H7 (cell line): ENCODE results near the gene HES7. TPM values are rescaled to one million over a fixed set of nuclear protein-coding genes. Genes with fewer than 3 reads are reported as not detected.

Experiments
- DNase-seq: peaks from one replicate; pipeline ENCODE4 v3.0.0; 2012
- H3K27me3 ChIP-seq: 2 replicates; pipeline ENCODE4 v1.6.0; 2011; ENCODE audit warnings: mild to moderate bottlenecking, low read length; ENCODE audit not compliant: control insufficient read depth, insufficient read depth
- H3K36me3 ChIP-seq: replicated peaks from 2 replicates; pipeline ENCODE4 v1.5.1; 2011; ENCODE audit warnings: low read length; ENCODE audit not compliant: control insufficient read depth, insufficient read depth
- H3K4me3 ChIP-seq: 2 replicates; pipeline ENCODE4 v1.5.1; 2011; ENCODE audit warnings: low read depth, mild to moderate bottlenecking, control low read depth, low read length, moderate library complexity; ENCODE audit not compliant: insufficient read depth
- total RNA-seq: library from RNA; depleted of rRNA; stranded (reverse); fragments of >200 nt; shearing (Covaris generic); gene quantifications from 2 replicates; pipeline ENCODE4 v1.2.3, GENCODE V29; 2014

Gene HES7
- total RNA-seq, 1 experiment from 2014 or later: 1.3 TPM

- H3K27me3 ChIP-seq: no peaks in the 10 kb centered on the region
Observed at GRCh38 chr17:8150194-8151119, 26.6 kb upstream of the HES7 start.

DNA sequence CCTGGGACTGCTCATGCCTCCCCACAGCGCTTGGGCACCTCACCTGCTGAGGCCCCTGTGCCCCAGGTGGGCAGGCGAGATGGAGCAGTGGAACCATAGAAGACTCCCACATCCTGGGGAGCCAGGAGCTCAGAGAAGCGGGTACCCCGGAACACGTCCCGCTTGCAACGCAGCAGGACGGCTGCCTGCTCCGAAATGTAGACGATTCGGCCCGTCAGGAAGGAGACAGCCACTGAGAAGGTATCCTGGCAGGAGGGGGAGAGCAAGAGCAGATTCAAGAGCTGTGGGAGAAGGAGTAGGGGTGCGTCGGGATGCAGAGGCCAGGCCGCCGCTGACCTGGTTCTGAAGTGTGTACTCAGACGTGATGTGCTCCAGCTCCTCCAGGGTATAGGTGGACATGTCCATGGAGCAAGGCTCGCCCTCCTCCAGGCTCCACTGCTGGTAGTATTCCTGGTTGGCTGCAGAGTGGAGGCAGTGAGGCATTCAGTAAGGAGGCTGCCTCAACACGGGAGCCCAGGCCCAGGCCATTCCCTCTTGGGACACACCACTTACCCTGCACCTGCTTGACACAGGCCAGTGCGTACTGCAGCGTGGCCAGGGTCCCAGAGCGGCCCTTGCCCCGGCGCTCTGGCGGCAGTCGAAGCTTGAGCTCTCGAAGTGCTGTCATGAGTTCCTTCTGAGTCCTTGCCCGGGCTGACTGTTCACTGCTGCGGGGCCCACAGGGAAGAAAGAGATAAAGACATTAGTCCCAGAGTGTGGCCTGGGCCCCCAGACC, 25.7 kb upstream of the HES7 start:
- H3K36me3 ChIP-seq: peaks cover 22% of the 10 kb centered on the region

More at GRCh38 chr17:8150194-8151119, 26.6 kb upstream of the HES7 start:
- H3K36me3 ChIP-seq: peaks cover 22% of the 10 kb centered on the region
- peak; percentile 28 for DNase-seq
- H3K4me3 ChIP-seq: peak overlapping the region; percentile 89

DNA sequence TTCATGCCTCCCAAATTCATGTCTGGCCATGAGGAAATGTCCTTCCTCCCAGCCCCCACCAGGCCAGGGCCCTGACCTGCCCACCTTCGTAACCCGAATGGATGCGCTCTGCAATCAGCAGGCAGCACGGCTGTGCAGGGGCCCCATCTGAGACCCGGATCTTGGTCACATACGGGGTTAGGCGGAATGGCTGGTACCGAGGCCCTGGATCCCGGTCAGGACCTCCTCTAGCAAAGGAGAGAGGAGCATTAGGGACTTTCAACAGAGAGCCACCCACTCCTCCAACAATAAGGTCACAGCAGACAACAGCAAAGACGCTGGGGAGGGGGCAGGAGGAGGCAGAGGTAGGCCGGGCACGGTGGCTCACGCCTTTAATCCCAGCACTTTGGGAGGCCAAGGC, 24.7 kb upstream of the HES7 start:
- peak; percentile 28 for DNase-seq
- Histone ChIP-seq H3K27me3 (no peaks in the 10 kb centered on the region), H3K4me3 (no peak overlapping the region), H3K36me3 (peaks cover 24% of the 10 kb centered on the region)

More for the DNA sequence above, 25.7 kb upstream of the HES7 start:
- H3K27me3 ChIP-seq: no peaks in the 10 kb centered on the region
- no peak overlapping the region for H3K4me3 ChIP-seq
- DNase-seq: peak; percentile 31

GRCh38 chr17:8147805-8148404, 24.0 kb upstream of the HES7 start:
- peaks cover 24% of the 10 kb centered on the region for H3K36me3 ChIP-seq
- H3K27me3 ChIP-seq: no peaks in the 10 kb centered on the region
- peak; percentile 45 for DNase-seq
- H3K4me3 ChIP-seq: no peak overlapping the region

- H3K4me3 ChIP-seq: no peak overlapping the region
- H3K27me3 ChIP-seq: no peaks in the 10 kb centered on the region
- peak; percentile 29 for DNase-seq
- peaks cover 27% of the 10 kb centered on the region for H3K36me3 ChIP-seq
Observed at GRCh38 chr17:8147141-8147804, 23.4 kb upstream of the HES7 start.

DNA sequence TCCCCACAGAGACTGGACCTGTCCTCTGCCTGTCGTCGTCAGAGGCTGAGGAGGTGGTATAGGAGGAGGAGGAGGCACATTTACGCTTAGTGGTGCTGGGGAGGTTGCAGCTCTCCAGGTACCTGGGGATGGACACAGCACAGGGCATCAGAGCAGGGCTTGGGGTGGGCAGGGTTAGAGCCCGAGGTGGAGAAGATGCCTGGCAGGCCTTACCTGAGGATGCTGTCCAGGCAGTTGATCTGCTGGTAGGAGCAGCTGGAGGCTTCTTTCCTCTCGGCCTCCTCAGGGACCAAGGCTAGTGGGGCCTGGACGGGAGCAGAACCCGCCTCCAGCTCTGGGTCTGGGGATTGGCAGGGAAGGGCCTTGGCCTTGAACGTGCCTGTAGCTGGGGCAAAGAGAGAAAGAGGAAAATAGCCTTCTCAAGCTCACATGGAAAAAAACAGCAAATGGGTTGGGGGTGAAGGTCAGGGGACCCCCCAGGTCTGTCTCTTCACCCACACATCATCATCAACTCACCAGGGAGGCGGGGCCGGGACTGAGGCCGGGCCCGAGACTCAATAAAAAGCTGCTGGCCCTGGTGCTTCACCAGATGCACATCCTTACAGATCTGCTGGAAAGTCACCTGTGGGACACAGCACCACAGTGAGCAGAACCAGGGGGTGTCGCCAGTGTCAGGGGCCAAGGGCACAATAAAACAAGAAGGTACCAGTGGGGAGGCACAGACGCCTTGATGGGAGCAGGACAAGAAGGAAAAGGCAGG, 22.7 kb upstream of the HES7 start:
- peaks cover 27% of the 10 kb centered on the region for H3K36me3 ChIP-seq

DNA sequence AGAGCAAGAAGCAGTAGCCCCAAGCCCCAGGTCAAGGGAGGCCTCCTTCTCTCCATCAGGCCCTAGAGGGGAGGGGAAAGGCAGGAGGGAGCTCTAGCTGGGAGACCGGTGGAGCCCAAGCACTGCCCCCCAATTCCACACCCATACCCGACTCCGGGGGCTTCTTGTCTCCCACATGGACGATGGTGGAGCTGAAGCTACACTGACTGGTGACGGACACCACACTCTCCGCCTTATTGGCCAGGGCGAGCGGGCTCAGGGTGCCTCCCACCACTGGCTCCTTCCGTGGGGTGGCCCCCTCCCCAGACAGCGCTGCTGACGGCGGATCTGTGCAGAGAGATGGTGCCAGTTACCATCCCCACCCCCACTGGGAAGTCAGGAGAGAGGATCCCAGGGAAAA, 21.9 kb upstream of the HES7 start:
- Histone ChIP-seq H3K4me3 (no peak overlapping the region), H3K27me3 (no peaks in the 10 kb centered on the region), H3K36me3 (peaks cover 30% of the 10 kb centered on the region)
- DNase-seq: peak; percentile 19

More for the DNA sequence above, 22.7 kb upstream of the HES7 start:
- H3K27me3 ChIP-seq: no peaks in the 10 kb centered on the region
- peak; percentile 24 for DNase-seq
- H3K4me3 ChIP-seq: no peak overlapping the region

GRCh38 chr17:8144401-8145231, 20.7 kb upstream of the HES7 start:
- peak; percentile 34 for DNase-seq
- H3K4me3 ChIP-seq: no peak overlapping the region
- peaks cover 31% of the 10 kb centered on the region for H3K36me3 ChIP-seq
- H3K27me3 ChIP-seq: no peaks in the 10 kb centered on the region

DNA sequence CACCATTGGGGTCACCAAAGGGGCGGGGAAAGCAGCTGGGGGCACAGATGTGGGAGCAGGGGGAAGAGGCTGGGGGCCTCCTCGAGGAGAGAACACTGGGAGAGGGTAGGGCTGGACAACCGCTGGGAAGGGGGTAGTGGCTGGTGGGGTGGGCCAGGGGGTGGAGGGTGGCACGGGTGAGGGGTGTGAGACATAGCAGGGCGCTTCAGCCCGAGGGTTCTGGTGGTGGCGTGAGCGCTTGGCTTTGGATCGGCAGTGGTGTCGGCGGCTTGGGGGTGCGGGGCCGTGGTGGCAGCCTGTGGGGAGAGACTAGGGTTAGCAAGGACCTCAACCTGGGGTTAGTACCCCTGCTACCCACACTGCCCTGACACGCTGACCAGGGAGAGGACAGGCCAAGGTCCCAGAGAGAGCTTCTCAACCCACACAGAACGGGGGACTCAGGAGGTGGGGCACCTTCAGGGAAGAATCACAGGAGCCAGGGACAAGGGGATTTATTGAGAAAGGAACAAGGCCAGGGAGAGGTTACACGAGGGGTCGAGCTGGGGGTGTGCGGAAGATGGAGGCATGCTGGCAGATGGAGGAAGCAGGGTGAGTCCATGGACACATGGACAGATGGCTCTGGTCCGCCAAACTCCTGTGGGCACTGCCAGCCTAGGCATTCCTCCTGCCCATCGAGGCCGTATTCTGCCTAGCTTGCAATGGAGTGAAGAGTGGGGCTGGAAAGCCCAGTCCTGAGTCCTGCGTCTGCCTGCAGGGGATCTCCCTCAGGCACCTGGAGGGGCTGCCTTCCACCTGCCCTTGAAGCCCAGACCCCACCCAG, 19.9 kb upstream of the HES7 start:
- Histone ChIP-seq H3K27me3 (no peaks in the 10 kb centered on the region), H3K36me3 (peaks cover 26% of the 10 kb centered on the region), H3K4me3 (no peak overlapping the region)
- DNase-seq: no peak

GRCh38 chr17:8142887-8143580, 19.1 kb upstream of the HES7 start:
- H3K27me3 ChIP-seq: no peaks in the 10 kb centered on the region
- DNase-seq: no peak
- peaks cover 23% of the 10 kb centered on the region for H3K36me3 ChIP-seq
- no peak overlapping the region for H3K4me3 ChIP-seq

DNA sequence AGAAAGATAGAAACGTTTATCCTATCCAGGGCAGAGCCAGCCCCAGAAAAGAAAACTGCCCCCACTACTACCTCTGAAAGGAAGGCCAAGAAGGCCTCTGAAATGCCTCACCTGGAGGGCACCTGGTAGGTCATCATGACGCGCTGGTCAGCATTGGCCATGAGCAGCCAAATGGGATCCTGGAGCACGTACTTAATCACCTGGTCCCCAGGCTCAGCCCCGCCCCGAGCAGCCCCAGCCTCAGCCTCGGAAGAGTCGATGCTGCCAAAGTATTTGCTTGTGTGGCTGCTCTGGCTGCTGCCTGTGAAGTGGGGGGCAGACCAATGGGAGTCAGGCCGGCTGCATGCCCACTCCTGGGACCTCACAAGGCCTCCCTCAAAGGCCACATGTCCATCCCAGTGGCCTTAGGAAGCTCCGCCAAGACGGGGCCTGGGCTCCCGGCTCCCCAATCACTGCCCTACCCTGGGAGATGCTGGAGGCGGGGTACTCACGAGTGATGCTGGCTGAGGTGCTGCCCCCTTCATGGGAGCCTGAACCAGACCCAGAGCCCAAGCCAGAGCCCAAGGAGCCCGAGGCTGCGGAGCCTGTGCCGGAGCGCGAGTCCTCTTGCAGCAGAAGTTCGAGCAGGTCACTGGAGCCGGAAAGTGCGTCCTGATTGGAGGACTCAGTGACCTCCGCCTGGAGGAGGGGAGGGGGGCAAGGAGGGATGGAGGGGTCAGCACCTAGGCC, 18.4 kb upstream of the HES7 start:
- peaks cover 3% of the 10 kb centered on the region for H3K27me3 ChIP-seq
- peaks cover 22% of the 10 kb centered on the region for H3K36me3 ChIP-seq
- DNase-seq: no peak
- H3K4me3 ChIP-seq: no peak overlapping the region
